Upper lobe of left lung (tissue), 4 donors: ENCODE data around the gene ABCA13.

Experiments used
- POLR2A ChIP-seq, 4 donors: fragments of 450-650 bp; IDR thresholded peaks; one replicate each; pipeline ENCODE4 v1.5.1; 2016 to 2017; ENCODE audit warnings: antibody characterized with exemption in 4 of 4, mild to moderate bottlenecking in 2 of 4
- POLR2AphosphoS5 ChIP-seq, 2 donors: sonication (generic); formaldehyde crosslinking; IDR thresholded peaks; one replicate each; pipeline ENCODE4 v1.5.1; 2017; ENCODE audit warnings: antibody characterized with exemption in 2 of 2
- TF ChIP-seq, protein P1 (sequence below), 6 experiments: fragments of 450-650 bp in 4 of 6; fragments of 200-600 bp in 2 of 6; sonication (generic) in 2 of 6; IDR thresholded peaks; one replicate each; pipeline ENCODE4 v1.5.1; 2016 to 2019; ENCODE audit warnings: antibody characterized with exemption in 6 of 6

DNA sequence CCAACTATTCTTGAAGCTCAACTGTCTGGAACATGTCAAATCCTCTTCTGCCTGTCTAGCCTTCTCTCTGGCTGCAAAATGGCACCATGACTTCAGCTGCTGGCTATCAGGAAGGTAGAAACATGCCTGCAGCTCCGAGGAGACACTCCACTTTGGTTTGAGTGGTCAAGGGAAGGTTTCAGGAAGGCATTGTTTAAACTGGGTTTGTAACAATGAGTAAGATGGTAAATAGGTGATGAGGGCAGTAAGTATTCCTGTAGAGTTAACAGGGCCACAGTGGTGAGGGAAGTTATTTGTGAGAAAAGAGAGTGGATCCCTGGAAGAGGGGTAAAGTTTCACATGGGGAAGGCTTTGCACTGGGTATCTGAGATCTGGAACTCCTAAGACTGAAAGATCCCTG is 231.5 kb downstream of the ABCA13 start:
- TF ChIP-seq, protein P1, sequence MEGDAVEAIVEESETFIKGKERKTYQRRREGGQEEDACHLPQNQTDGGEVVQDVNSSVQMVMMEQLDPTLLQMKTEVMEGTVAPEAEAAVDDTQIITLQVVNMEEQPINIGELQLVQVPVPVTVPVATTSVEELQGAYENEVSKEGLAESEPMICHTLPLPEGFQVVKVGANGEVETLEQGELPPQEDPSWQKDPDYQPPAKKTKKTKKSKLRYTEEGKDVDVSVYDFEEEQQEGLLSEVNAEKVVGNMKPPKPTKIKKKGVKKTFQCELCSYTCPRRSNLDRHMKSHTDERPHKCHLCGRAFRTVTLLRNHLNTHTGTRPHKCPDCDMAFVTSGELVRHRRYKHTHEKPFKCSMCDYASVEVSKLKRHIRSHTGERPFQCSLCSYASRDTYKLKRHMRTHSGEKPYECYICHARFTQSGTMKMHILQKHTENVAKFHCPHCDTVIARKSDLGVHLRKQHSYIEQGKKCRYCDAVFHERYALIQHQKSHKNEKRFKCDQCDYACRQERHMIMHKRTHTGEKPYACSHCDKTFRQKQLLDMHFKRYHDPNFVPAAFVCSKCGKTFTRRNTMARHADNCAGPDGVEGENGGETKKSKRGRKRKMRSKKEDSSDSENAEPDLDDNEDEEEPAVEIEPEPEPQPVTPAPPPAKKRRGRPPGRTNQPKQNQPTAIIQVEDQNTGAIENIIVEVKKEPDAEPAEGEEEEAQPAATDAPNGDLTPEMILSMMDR (IDR thresholded peaks at IDR 0.05): no peak
- no peak for TF ChIP-seq POLR2A (IDR thresholded peaks at IDR 0.05)
- no peak for TF ChIP-seq POLR2AphosphoS5 (IDR thresholded peaks at IDR 0.05)
